EL (cell line): ENCODE results near the gene ZFPM1.
"Not testable (repeated sequence)": the region's sequence is repeated elsewhere in the genome, so short reads cannot be mapped to it uniquely, and the experiment has no call there.

Source experiments
- DNase-seq: peaks from one replicate; pipeline ENCODE4 v3.0.0-alpha.2; 2016

The ZFPM1 gene

DNA sequence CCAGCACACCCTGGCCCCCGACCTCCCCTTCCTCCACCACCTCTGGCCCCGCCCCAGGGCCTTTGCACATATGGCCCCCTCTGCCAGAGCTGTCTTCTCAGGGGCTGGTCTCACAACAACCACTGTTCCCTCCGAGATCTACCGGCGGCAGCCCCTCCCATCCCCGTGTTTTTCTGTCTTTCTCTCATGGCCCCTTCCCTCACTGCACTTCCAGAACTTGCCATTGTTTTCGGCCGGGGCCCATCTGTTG lies 30.2 kb downstream of the ZFPM1 start:
- no peak for DNase-seq

DNA sequence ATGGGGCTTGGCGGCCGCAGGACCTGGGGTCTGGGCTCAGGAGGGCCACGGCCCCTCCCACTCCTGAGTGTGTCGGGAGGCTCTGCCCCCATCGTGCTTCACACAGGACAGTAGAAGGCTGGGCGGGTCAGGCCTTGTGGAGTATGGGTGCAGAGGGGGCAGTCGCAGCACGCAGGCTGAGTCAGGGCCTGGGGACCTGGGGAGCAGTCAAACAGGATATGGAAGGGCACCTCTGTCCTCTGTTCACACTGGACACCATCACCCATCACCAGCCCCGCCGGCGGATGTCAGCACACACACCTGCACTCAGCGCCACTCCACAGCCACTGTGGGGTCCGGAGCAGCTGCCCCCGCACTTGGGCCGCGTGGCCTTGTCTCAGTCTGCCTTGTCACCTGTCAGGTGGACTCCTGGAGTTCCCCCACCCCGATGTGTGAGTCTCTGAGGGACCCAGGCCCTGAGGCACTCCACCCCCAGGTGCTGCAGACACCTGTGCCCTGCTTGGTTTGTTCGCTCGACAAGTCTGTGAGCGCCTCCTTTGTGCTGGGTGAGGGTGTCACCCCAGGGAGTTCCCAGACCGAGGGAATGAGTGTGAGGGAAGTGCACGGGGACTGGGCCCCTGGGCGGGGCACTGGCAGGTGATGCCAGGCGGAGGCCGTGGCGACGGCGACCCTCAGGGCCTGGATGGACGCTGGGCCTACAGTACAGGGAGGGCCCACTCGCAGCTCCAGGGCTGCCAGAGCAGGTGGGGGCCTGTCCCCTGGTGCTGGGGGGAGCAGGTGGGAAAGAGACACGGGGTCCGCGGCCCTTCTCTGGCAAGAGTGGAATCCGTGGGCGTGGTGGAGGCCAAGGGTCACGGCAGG lies 31.7 kb downstream of the ZFPM1 start:
- DNase-seq, result no peak

DNA sequence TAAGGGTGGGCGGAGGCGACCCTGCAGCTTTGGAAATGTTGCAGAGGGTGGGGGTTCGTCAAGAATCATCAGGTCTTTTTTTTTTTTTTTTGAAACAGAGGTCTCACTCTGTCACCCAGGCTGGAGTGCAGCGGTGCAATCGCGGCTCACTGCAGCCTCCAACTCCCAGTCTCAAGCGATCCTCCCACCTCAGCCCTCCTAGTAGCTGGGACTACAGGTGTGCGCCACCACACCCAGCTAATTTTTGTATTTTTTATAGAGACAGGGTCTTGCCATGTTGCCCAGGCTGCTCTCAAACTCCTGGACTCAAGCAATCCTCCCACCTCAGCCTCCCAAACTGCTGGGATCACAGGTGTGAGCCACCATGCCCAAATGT lies 32.3 kb downstream of the ZFPM1 start:
- not testable (repeated sequence) for DNase-seq

DNA sequence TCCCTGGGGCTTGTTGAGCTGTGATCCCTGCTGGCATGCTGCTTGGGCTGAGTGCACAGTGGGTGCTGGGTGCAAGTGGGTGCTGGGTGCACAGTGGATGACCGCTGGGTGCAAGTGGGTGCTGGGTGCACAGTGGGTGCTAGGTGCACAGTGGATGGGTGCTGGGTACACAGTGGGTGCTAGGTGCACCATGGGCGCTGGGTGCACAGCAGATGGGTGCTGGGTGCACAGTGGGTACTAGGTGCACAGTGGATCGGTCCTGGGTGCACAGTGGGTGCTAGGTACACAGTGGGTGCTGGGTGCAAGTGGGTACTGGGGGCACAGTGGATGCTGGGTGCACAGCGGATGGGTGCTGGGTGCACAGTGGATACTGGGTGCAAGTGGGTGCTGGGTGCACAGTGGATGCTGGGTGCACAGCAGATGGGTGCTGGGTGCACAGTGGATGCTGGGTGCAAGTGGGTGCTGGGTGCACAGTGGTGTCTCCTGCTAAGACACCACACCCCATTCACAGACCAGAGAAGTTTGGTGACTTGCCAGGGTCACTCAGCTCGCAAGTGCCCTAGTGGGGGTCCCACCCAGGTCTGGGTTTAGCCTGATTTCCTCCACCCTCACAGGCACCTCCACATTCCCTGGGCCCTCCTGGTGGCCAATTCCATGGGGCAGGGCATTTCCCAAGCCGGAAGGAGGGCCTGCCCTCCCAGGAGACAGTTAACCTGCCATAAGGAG lies 33.5 kb downstream of the ZFPM1 start:
- no peak for DNase-seq

DNA sequence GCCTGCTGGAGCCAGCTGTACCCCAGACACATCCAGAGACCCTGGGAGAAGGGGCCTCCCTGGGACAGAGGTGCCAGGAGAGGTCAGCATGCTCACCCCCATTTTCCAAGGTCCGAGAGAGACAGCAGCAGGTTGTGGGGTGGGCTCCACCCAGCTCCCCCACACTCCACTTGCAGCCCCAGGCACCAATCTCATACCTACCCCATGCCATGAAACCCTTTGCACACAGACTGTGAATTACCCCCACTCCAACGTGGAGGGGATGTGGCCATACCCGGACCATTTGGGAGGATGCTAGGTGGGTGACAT lies 34.0 kb downstream of the ZFPM1 start:
- no peak for DNase-seq

DNA sequence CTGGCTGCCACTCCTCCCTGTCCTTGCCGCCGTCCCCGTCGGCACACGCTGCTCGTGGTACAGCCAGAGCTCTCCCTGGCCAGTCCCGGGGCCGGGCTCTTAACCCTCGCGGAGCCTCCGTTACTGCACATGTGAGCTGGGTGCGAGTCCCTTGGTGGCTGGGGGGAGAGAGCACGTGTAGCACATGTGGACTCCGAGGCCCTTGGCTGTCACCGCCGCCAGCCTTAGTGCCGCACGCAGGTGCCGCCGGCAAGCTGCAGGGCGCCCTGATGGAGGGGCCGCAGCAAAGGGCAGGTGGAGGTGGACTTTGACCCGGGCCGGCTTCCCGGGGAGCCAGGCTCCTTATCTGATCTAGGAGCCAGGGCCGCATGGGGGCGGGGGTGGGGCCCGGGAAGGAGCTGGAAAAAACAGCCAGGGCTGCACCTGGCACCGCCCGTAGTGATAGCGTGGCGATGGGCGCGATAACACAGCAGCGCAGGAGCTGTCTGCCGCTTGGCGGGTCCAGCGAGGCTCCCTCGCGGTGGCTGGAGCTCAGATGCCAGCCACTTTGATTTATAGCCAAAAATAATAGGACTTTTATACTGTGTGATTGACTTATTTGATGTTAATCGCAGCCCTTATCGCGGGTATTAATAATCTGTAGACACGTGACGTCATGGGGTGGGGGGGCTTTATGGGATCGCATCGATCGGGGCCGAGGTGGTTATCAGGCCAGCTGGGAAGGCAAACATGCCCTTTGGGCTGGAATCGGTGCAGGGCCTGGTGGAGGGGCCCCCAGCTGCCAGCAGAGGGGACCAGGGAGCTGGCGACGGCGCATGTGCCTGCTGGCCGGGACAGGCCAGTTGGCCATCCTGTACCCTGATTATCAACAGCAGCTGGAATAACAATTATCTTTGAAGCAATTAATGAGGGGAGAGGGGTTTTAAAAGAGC lies 35.1 kb downstream of the ZFPM1 start:
- no peak for DNase-seq

DNA sequence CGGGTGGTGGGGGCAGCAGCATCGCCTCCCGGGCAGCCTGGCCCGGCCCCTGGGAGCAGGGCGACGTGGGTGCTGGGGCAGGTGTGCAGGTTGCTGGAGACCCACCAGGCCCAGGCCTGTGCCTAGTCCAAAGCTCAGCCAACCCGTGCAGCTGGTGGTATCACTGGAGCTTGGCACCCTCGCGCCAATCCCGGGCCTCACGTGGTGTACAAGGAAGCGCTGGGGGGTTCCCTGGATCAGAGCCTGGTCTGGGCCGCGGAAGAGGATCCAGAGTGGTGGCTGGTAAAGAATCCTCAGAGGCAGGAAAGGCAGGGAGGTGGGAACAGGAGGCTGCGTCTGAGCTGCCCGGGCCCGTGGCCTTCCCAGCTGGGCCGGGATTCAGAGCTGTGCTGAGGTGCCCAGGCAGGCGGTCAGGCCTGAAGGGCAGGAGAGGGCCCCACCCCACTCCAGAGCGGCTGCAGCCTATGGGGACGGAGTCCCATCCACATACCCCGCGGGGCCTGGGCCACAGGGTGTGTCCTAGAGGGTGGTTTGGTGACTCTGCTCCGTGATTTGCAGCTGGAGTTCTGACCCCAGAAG lies 36.2 kb downstream of the ZFPM1 start:
- DNase-seq, result no peak

DNA sequence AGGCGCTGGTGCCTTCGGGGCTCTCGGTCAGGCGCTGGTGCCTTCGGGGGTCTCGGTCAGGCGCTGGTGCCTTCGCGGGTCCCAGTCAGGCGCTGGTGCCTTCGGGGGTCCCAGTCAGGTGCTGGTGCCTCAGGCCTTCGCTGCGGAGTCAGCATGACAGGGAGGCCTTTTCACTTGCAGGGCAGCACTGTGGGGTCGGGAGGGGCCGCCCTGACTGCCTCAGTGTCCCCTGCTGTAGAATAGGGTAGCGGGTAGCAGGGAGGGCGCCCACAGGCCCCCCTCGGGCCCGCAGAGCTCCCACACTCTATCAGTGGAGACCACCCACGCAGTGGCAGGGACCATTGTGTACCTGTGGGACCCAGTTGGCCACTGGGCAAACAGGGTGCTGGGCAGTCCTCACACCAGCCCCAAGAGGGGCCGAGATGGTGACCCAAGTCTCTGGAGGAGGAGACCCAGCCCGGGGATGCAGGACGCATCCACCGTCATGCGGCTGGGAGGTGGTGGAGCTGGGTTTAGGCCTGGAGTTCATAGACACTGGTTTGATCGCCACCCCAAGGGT lies 38.0 kb downstream of the ZFPM1 start:
- DNase-seq, result no peak

DNA sequence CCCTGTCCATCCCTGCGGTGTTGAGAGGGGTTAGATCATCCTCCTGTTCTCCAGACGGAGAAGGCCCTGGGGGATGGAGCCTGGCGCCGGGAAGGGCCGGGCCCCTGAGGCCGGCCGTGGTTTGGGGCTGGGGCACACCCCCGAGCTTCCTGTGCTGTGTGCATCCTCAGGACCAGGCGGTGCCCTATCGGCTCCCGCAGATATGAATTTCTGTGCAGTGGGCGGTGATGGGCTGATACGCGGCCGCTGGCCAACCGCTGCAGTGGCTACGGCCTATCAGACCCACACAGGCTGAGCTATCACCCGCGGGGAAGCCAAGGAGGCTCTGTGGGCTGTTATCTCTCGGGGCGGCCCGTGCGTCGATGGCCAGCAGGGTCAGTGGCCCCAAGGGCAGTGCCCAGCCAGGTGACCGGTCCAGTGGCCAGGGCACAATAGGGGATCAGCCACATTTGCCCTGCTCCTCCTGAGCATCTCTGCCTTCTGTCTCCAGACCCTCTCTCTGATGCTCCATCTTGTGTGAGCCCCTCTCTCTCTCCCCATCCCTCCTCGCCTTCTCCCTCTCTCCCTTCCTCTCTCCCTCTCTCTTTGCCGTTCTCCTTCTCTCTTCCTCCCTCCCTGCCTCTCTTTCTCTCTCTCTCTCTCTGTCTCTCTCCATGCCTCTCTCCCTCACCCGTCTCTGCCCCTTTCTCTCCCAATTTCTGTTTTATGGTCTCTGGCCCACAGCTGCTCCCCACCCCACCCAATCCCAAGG lies 38.7 kb downstream of the ZFPM1 start:
- no peak for DNase-seq

DNA sequence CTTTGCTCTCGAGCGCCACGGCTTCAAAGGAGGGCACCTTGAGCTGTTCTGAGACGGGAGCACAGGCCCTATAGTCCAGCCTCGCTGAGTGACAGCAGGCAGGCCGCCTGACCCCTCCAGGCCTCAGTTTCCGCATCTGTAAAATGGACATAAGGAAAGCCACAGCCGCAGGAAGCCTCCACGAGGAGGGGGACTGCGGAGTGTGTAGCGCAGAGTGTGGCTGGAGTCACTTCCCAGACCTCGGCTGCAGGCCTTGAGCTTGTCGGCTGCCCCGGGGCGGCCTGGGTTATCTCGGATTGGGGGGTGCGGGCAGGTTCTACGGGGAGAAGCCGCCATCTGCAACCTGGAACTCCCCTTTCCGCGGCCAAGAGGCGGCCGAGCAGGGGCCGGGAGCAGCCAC lies 40.8 kb downstream of the ZFPM1 start:
- no peak for DNase-seq

DNA sequence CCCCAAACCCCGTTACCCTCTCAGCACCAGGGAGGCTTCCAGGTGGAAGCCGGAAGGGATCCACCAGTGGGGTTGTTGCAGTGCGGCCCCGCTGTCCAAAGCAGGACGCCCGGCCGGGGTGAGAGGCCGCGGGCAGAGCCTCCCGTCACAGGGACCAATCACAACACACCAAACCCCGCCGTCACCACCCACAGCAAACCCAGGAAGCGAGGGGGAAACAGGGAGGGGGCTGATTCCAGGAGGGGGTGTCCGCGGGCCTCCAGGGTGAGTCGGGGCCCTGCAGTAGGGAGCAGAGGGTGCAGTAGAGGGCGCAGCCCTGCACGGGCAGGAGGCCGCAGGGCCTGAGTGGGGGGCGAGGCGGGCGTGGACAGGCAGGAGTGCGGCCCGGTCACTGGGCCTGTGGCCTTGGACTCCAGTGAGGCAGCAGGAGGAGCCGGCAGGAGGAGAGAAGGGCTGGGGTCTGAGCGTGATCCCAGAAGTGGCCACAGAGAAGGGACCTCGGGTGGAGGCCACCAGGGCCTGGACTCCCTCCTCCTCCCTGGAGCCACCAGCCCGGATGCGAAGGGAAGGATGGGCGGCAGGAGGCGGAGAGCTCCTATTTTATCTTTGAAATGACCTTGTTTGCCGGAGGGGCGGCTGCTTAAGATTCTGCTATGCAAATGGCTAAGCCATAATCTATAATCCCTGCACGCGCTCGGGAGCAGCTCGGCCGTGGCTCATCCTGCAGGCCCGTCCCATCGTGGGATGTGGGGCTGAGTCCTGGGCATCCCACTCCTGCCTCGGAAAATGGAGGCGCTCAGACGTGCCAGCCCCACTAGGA lies 41.5 kb downstream of the ZFPM1 start:
- DNase-seq, result no peak

DNA sequence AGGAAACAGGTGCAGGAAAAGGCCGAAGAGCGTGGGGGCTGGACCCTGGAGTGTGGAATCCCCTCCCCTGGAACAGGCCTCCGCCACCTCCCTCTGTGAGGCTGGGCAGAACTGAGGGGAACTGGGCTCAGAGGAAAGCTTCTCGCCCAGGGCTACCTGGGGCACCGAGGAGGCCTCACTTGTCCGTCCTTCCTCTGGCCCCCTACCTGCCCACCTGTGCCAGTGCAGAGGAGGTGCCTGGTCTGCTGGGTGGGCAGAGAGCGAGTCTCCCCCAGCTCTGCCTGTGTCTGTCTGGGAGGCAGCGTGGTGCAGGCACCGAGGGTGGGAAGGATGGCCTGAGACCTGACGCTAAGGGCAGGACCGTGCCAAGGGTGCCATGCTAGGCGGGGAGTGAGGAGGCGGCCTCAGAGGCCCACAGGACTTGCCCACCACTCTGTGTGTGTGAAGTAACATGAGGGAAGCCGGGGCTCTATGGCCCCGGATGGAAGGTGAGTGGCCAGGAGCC lies 42.2 kb downstream of the ZFPM1 start:
- no peak for DNase-seq

DNA sequence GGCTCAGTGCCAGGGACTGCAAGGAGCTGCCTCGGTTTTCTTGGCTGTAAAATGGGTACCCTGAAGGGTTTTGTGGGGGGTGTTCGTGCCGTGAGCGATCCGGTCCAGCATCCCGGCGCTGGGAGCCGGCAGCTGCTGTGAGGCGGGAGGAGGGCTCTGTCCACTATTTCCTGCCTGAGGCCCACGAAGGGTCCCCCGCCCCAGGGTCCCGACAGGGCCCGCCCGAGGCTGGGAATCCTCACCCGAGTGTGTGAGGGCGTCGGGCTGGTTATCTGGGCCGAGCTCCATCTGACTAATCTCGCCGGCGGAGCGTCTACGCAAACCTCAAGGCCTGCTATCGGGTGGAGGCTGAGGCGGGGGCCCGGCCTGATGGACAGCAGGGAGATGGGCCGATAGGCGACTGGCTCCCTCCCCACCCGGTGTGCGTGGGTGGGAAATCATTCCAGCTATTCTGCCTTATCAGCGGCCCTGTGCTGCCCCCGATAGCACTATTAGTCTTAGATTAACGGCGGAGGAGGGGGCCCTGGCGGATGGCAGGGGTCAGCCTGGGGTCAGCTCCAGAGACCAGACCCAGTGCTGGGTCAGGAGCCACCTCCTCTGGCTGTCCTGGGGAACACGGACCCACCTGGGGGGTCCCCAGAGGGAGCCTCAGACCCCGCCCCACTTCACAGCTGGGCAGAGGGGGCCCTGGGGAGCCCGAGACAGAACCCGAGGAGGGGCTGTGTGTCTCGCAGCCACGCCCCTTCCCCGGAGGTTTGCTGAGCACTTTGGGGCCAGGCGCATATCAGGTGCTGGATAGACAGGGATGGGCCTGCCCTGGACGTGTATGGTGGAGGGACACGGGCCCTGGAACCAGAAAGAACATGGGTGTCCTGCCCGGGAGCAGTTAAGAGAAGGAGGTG lies 44.7 kb downstream of the ZFPM1 start:
- DNase-seq, result no peak

DNA sequence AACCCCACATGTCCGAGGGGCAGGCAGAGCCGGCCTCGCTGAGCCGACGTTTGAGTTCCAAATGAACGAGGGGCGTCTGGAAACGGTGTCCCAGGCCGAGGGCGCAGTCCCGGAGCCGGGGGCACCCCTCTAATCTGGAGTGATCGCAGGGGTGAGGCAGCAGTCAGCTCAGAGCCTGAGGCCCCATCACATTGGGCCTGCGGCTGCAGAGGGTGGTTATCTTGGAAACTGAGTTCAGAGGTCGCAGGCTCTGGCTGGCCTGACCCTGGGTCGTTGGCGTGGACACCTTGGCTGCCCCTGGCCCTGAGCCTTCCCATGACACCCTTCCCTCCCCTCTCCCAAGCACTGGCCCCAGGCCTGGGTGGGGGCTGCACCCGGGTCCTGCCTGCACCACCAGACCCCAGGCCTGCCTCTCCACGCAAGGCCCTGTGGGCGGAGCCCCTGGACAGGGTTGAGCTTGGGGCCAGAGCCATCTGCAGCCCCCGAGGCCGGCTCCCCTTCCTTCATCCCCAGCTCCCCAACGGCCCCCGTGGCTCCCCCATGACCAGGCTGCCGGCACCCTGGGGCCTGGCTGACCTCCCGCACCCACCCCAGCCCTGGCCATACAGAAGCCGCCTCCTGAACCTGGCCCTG lies 45.6 kb downstream of the ZFPM1 start:
- DNase-seq, result no peak

DNA sequence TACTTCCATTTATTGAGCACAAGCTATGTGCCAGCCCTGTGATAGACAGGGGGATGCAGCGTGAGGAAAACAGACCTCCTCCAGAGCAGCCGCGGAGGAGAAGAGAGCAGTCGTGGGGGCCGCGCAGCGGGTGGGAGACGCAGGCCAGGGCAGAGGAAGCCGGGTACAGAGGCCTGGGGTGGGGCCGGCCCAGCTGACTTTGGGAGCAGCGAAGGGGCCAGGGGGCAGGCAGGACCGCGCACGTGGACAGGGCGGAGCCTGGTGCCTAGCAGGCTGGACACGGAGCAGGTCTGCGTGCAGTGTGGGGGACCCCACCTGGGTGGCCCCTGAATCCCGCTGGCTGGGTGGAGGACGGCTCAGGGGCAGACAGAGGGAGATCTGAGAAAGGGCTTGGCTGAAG lies 46.2 kb downstream of the ZFPM1 start:
- no peak for DNase-seq

DNA sequence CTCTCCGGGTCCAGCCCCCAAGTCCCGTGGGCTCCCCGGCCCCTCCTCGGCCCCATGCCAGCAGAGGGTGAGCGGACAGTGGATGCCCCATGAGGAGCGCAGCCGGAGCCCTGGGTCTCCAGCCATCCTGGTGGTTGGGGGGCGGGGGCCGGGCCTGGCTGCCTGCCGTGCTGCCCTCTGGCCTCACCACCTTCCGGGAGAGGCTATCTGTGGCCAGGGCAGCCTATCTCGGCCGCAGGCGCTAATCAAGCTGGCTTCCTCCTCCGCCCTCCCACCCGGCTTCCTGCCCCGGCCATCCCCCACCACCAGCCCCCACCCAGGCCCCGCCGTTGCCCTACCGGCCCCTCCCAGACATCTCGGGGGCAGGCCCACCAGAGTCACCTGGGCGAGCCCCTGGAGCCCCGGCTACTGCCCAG lies 46.8 kb downstream of the ZFPM1 start:
- DNase-seq, result no peak

DNA sequence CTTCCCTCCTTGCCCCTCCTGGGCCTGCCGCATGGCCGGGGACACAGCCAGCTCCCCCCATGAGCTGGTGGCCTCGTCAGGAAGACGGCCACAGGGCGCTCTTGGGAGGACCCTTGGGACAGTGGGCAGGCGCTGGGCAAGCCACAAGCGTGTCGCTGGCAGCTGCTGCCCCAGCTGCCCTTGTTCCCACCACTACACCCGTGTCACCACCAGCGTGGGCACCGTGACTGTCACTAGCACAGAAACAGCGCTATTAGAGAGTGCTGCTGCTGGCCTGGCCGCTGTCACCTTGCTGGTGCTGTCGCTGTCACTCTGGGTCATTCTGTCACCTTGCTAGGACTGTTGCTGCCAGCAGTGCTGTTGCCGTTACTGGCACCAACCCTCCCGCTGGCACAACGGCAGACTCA lies 47.2 kb downstream of the ZFPM1 start:
- DNase-seq, result no peak

DNA sequence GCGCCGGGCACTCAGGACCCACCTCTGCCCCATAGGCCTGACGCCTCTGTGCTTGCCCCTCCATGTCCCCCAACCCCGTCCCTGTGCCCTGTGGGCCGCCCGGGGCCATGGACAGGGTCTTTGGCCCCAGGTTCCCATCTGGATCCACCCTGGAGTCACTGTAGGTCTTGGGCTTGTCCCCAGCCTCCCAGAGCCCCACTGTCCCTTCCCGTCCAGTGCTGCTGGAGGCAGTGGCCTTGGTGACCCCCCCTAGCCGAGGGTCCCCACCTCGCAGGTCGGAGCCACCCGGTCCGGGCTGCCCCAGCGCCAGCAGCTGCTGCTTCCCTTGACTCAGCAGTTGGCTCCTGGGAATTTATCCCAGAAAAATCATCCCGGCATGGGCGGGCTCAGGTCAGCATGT lies 49.3 kb downstream of the ZFPM1 start:
- no peak for DNase-seq

DNA sequence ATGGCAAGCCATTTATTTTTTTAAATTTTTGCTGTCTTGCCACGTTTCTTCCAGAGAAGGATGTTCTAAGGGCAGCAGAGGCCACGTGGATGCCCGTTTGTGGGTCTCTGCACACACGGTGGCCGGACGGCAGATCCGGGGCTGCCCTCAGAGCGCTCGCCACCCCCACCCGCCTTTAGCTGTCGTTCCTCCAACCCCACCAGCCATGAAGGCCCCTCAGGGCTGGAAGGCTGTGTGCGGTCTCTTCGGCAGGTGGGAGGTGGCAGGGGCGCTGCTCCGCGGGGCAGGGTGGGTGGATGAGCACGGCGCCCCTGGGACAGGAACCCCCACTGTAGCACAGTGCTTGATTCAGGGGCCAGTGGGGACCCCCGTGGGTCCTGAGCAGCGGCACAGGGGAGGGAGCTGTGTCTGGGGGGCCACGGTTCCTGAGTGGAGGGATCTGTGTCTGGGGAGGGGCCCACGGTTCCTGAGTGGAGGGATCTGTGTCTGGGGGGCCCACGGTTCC lies 49.7 kb downstream of the ZFPM1 start:
- no peak for DNase-seq
